CD4-positive, alpha-beta T cell treated with Interleukin-10 for 1 hour (primary cell): ENCODE data around the gene ZDHHC21.

Experiments
- DNase-seq: peaks from one replicate; pipeline ENCODE4 v3.0.0-alpha.2; 2020

The ZDHHC21 gene

GRCh38 chr9:14597171-14597799 lies 95.9 kb downstream of the ZDHHC21 start:
- no peak for DNase-seq

- no peak for DNase-seq
These were observed 99.8 kb downstream of the ZDHHC21 start for GRCh38 chr9:14593406-14593805.

GRCh38 chr9:14591411-14591810 lies 101.8 kb downstream of the ZDHHC21 start:
- DNase-seq, result no peak

GRCh38 chr9:14585730-14586473 lies 107.3 kb downstream of the ZDHHC21 start:
- DNase-seq, result peak; percentile 16

- no peak for DNase-seq
These were observed 108.7 kb downstream of the ZDHHC21 start for GRCh38 chr9:14584571-14584970.

GRCh38 chr9:14578030-14578429 lies 115.2 kb downstream of the ZDHHC21 start:
- DNase-seq, result no peak

- DNase-seq, result no peak
These were observed 119.1 kb downstream of the ZDHHC21 start for GRCh38 chr9:14574173-14574572.

GRCh38 chr9:14573319-14573718 lies 119.9 kb downstream of the ZDHHC21 start:
- no peak for DNase-seq

GRCh38 chr9:14565352-14566016 lies 127.7 kb downstream of the ZDHHC21 start:
- no peak for DNase-seq

GRCh38 chr9:14563902-14564624 lies 129.2 kb downstream of the ZDHHC21 start:
- DNase-seq, result no peak

- DNase-seq, result no peak
These were observed 131.3 kb downstream of the ZDHHC21 start for GRCh38 chr9:14561929-14562405.
